NCI-H2081 treated with DMSO at 0.1 percent for 48 hours (cell line): ENCODE data around the gene RRN3.
"Not testable (repeated sequence)": the region's sequence is repeated elsewhere in the genome, so short reads cannot be mapped to it uniquely, and the experiment has no call there.

Source experiments
- DNase-seq: peaks from one replicate; lab custom pipeline; 2025; lab: John Stamatoyannopoulos, UW

RRN3 gene

GRCh38 chr16:15093955-15094827 is at the start of gene RRN3:
Gene RRN3 (minus strand): TSS chr16:15094272. CDS start chr16:15094233, 39 bp downstream.
- peak; percentile 53 for DNase-seq

DNA sequence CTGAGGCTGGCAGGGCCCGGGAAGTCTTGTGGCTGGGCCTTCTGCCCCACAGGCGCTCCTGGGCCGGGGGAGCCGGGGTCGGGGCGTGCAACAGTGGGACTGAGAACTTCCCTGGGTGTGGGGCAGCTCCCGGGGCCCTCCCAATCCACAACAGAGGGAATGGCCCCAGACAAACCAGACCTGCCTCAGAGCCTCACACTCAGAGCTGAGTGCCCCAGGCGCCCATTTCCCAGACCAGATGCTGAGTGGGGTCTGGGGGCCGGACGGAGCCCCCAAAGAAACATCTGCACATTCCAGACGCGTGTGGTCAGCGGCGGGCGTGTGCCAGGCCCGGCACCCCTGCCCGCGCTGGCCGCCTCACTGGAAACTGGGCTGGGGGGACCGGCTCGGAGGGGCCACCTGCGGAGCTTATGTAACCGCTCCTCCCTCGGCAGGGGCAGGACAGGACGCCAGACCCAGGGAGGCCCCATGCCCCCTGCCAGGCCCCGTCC is 49.6 kb upstream of the RRN3 start:
- DNase-seq = not testable (repeated sequence)

- DNase-seq = not testable (repeated sequence)
Observed at GRCh38 chr16:15142891-15143600, 49.0 kb upstream of the RRN3 start.

GRCh38 chr16:15142107-15142890 is 48.2 kb upstream of the RRN3 start:
- not testable (repeated sequence) for DNase-seq

GRCh38 chr16:15141586-15141985 is 47.5 kb upstream of the RRN3 start:
- no peak for DNase-seq

DNA sequence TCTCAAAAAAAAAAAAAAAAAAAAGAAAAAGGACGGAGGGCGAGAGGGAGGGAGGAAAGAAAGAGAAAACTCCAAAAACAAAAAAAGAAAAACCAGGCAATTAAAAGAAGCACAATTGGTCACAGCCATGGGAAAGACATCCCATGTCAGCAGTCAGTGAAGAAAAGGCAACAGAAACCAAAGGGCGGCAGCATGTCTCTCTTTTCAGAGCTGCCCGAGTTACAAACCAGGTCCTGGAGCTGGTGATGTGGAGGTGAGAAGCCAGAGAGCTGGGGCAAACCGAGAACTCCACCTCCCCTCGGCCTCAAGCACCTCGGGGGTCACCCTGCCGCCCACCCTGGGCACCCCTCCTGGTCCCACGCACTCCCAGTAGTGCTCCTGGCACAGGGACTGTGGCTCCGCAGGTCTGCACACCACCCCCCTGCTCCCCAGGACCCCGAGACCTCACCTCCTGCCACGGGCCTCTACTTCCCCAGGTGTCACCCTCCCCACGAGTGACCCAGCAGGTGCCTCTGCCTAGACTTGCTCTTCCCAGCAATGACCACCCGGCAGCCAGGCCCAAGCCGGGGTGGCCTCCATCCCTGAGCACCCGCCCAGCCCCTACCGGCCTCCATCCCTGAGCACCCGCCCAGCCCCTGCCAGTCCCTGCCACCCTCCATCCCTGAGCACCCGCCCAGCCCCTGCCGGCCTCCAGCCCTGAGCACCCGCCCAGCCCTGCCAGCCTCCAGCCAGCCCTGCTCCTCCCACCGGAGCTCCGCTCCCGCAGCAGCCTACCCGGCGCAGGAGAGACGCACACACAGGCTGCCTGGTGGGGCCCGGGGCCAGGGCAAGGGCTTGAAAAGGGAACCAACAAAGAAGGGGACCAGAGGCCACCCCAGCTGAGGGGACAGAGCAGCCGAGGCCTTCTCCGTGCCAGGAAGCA is 46.6 kb upstream of the RRN3 start:
- DNase-seq = not testable (repeated sequence)

DNA sequence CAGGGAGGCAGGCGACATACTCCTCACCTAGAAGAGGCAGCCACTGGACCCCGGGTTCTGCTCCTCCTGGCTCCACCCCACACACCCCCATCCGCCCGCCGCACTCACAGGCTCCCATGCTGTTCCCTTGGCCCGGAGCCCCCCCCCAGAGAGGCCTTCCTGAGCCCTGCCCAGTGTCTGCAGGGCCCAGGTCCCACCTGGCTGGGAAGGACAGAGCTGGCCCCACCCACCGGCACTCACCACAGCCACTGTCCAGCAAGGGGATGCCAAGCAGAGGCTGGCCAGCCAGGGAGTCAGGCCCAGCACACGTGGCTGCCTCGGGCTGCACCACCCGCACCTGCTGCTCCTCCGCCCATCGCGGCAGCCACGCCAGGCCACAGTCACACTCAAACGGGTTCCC is 43.4 kb upstream of the RRN3 start:
- DNase-seq = not testable (repeated sequence)

DNA sequence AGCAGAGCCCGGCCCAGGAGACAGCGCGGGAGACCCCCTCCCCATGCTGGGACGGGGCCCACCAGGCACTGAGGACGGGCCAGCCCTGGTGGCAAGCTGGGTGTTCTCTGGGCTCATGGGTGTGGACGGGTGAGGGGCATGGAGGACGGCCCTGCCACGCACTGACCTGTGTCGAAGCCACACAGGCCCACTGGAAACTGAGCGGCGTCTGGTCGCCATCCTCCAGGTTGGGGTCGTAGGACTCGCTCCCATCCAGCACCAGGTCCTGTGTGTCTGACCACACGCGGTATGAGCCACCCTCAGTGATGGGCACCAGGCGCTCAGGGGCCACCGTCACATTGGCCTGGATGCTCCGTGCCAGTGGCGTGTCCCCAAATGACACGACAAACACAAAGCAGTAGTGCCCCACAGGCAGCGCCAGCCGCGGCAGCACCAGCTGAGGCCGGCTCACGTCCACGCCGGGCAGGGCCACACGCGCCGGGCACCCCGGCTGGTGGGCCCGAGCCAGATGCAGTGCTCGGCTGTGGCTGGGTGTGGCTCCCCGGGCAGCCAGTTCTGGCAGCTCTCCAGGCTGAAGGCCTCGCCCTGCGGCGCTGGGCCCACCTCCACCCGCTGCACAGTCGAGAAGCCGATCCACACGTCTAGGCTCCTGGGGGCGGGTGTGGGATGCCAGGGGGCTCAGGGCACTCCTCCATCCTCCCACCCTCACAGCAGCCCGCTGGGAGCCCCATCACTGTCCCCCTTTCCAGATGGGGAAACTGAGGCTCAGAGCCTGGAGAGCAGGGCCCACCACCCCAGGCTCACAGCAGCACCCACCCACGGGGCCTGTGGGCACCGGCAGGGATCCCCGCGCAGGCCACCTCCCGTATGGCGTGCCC is 41.6 kb upstream of the RRN3 start:
- DNase-seq = not testable (repeated sequence)

DNA sequence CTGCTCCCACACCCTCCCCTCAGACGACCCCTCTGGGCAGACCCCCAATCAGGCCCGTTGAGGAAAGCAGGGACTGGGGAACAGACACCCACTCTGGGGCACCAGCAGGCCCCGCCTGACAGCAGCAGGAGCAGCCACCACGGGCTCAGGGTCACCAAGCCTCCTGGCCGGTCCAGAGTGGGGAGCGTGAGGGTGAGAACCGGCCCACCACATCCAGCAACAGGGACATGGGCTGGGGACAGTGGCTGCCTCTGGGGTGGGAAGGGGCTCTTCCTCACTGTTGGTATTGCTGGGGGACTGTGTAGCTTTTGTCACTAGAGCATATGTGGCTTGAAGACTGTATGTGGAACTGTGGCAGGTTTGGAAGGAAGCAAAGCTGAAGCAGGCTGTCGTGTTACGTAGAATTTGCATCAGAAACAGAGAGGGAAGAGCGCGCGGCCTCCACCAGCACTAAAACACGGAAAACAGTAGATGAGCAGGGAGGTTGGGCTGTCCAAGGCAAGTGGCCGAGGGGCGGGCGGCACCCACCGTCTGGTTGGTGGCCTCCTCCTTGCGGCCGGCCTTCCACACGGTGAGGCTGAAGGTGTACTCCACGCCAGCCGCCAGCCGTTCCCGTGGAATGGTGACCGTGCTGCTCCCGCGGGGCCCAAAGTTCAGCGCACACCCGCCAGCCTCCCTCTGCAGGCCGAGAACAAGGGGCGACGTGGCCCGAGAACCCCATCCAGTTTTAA is 40.8 kb upstream of the RRN3 start:
- DNase-seq = not testable (repeated sequence)

DNA sequence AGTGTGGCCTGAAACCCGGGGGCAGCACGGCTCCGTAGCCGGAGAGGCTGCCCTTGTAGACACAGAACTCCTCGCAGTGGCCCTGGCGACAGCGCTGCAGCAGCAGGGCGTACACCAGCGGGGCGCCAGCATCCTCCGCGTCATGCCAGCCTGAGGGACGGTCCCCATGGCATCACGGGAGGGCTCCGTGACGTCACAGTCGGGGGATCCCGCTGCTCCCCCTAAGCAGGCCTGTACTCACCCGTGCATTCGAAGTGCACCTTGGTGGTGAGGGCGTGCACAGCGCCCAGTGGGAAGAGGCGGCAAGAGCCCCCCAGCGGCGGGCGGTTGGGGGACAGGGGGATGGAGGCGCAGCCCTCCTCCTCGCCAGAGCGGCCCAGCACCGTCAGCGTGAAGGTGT is 39.5 kb upstream of the RRN3 start:
- DNase-seq = not testable (repeated sequence)

DNA sequence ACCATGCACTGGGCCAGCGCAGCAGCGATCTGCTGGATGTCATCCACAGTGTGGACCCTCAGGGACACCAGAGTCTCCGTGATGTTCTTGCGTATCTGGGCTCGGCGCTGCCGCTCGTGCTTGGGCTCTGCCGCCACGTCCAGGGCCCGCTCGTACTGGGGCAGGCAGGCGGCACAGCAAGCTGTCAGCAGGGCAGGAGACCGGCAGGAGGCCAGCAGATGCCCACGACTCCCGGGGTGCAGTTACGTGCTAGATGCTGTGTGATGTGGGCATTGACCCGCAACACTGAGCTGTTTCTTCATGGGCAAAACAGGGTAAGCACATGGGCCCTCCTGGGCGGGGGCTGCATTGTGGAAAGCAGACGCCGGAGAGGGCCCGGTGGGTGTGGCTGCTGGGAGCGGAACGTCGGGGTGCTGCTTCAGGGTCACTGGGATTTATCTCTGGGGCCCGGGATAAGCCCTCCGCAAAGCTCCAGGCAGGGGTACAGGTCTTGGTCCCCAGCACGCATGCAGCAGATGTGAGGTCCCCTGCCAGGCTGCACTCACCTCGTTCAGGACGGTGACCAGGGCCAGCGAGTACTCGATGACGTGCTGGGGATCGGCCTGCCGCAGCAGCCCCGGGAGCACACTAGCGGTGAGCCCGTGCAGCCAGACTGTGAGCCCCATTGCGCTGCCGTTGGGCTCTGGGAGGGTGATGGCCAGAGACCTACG is 38.8 kb upstream of the RRN3 start:
- DNase-seq = not testable (repeated sequence)

GRCh38 chr16:15130943-15131700 is 37.0 kb upstream of the RRN3 start:
- not testable (repeated sequence) for DNase-seq

DNA sequence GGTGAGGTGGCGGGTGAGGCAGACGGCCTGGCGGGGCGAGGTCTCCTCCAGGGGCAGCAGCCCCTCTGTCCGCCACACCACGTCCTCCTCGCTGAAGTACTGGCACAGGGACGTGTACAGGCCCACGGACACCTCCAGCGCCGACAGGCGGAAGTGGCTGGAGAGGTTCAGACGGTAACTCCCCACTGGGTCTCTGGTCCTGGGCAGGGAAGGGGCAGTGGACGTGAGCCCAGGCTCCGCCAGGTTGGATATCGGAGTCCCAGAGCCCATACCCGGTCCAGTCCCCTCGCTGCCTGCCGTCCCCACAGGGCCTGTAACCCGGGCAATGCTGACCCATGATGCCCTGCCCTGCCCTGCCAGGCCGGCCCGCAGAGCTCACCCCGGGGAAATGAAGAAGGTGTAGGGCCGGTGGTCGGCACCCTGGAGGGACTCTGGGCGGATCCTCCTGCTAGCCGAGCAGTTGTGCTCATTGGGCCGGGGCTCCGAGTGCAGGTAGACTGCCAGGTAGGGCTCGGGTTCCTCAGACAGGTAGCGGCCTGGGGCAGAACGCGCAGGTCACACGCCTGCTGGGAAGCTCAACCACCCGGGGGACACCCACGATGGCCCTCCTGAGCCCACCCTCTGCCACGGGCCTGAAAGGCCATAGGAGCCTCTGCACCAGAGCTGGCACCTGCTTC is 36.3 kb upstream of the RRN3 start:
- not testable (repeated sequence) for DNase-seq

- DNase-seq = not testable (repeated sequence)
Observed at GRCh38 chr16:15127641-15128425, 33.8 kb upstream of the RRN3 start.

GRCh38 chr16:15100372-15100987 is 6.4 kb upstream of the RRN3 start:
- DNase-seq = not testable (repeated sequence)

GRCh38 chr16:15099366-15099909 is 5.4 kb upstream of the RRN3 start:
- not testable (repeated sequence) for DNase-seq
